Kidney (tissue), 14 donors: ENCODE results near the gene C1QL4. TPM values are rescaled to one million over a fixed set of nuclear protein-coding genes. Genes with fewer than 3 reads are reported as not detected.

ENCODE experiments used
- DNase-seq, 5 donors: peaks; one replicate each; pipeline ENCODE4 v3.0.0-alpha.2; 2013 to 2020
- FAIRE-seq: peaks from 2 replicates; lab custom pipeline; 2012; peaks lifted over from hg19 to GRCh38; lab: Jason Lieb, UNC
- H3K27ac ChIP-seq, 2 donors: one replicate each; pipeline ENCODE4 v1.7.0; 2013; ENCODE audit warnings: low read depth in 2 of 2, low read length in 2 of 2, inconsistent platforms in 1 of 2
- H3K27me3 ChIP-seq: one replicate; pipeline ENCODE4 v1.7.1; 2013; ENCODE audit warnings: low read length, inconsistent platforms; ENCODE audit not compliant: control insufficient read depth, insufficient read depth
- H3K36me3 ChIP-seq, 3 donors: one replicate each; pipeline versions ENCODE4 v1.7.0 to v1.7.1; 2013; ENCODE audit warnings: low read length in 3 of 3, control low read depth in 1 of 3, inconsistent platforms in 1 of 3; ENCODE audit not compliant: insufficient read depth in 3 of 3, control insufficient read depth in 2 of 3
- H3K4me1 ChIP-seq, 3 donors: one replicate each; pipeline versions ENCODE4 v1.7.0 to v1.7.1; 2013; ENCODE audit warnings: low read length in 3 of 3, inconsistent platforms in 1 of 3, low read depth in 1 of 3; ENCODE audit not compliant: control insufficient read depth in 2 of 3, insufficient read depth in 2 of 3
- H3K4me3 ChIP-seq, 3 donors: one replicate each; pipeline versions ENCODE4 v1.7.0 to v1.8.1; 2013; ENCODE audit warnings: low read length in 3 of 3, control low read depth in 1 of 3, inconsistent platforms in 1 of 3
- H3K9ac ChIP-seq, 3 donors: one replicate each; pipeline versions ENCODE4 v1.7.0 to v1.7.1; 2013; ENCODE audit warnings: low read length in 3 of 3, control low read depth in 1 of 3, inconsistent platforms in 1 of 3
- H3K9me3 ChIP-seq, 3 donors: one replicate each; pipeline versions ENCODE4 v1.7.0 to v1.7.1; 2013; ENCODE audit warnings: low read length in 3 of 3, control low read depth in 1 of 3, inconsistent platforms in 1 of 3; ENCODE audit not compliant: control insufficient read depth in 2 of 3, insufficient read depth in 1 of 3
- CTCF ChIP-seq: IDR thresholded peaks from 3 replicates; pipeline ENCODE4 v1.5.1; 2012; ENCODE audit warnings: mild to moderate bottlenecking, moderate library complexity, borderline replicate concordance; ENCODE audit not compliant: insufficient read depth; ENCODE audit errors: extremely low read depth
- intact Hi-C: fragments of 100-400 bp; cut with DNase I; formaldehyde crosslinking; loops from one replicate; pipeline ENCODE4 v1.11.1; 2022
- polyA plus RNA-seq: library from polyadenylated mRNA; stranded (reverse); fragments of 350-450 nt; fragmentation: Illumina TruSeq; extraction: RNeasy Lipid Tissue Mini Kit (QIAGEN cat#74804); gene quantifications from one replicate; pipeline ENCODE4 v1.2.3, GENCODE V29; 2014; ENCODE audit warnings: low read depth, low replicate concordance; ENCODE audit not compliant: insufficient read depth
- total RNA-seq: library from RNA; stranded (reverse); fragmentation: NEBNext Ultra II Directional; extraction: Animal tissue kit (Norgen Biotek cat#: 25700); gene quantifications from one replicate; pipeline ENCODE4 v1.2.1, GENCODE V29; 2021
- donor health status: control.
- donor health status: control.
- donor health status: control.
- donor health status: control.
- donor health status: control.
- donor health status: DM: yes; HTN: yes; CAD: no.
- donor health status: Normal renal cell carcinoma (clear cell type).

The C1QL4 gene
- total and polyA plus RNA-seq, 2 donors from 2014 or later, result 1.0 TPM; not detected in 1

GRCh38 chr12:49342066-49342913 is 5.3 kb upstream of the C1QL4 start:
- Histone ChIP-seq H3K27ac (no peak overlapping the region), H3K4me3 (peak overlapping the region in 2 of 3 donors; percentile 26 to 44), H3K4me1 (peaks cover 3 to 30% (median 22%) of the 10 kb centered on the region in 3 donors), H3K9me3 (no peaks in the 10 kb centered on the region), H3K36me3 (no peaks in the 10 kb centered on the region), H3K27me3 (no peaks in the 10 kb centered on the region), H3K9ac (peak overlapping the region in 1 of 3 donors; percentile 58)
- peak; percentile 64 for TF ChIP-seq CTCF
- DNase-seq (peak; percentile 92 to 97 (median 96)), FAIRE-seq (no peak)
- intact Hi-C loops, result no loop called here

GRCh38 chr12:49341777-49342065 is 4.7 kb upstream of the C1QL4 start:
- Histone ChIP-seq H3K9me3 (no peaks in the 10 kb centered on the region), H3K36me3 (no peaks in the 10 kb centered on the region), H3K9ac (no peak overlapping the region), H3K27ac (no peak overlapping the region), H3K4me1 (peaks cover 3 to 27% (median 17%) of the 10 kb centered on the region in 3 donors), H3K27me3 (no peaks in the 10 kb centered on the region), H3K4me3 (no peak overlapping the region)
- DNase-seq (no peak), FAIRE-seq (no peak)
- TF ChIP-seq CTCF, result no peak
- intact Hi-C loops, result no loop called here

- TF ChIP-seq CTCF, result no peak
- DNase-seq (peak in 1 of 5 donors; percentile 41), FAIRE-seq (no peak)
- Histone ChIP-seq H3K9me3 (no peaks in the 10 kb centered on the region), H3K9ac (no peak overlapping the region), H3K36me3 (no peaks in the 10 kb centered on the region), H3K27me3 (peaks cover 4% of the 10 kb centered on the region), H3K4me1 (peaks cover 3 to 28% (median 14%) of the 10 kb centered on the region in 3 donors), H3K27ac (no peak overlapping the region), H3K4me3 (no peak overlapping the region)
- intact Hi-C loops, result no loop called here
Measured at GRCh38 chr12:49340971-49341776, 4.2 kb upstream of the C1QL4 start.
